Measurements from ENCODE around the gene PRSS50.

The PRSS50 gene

GRCh38 chr3:46690798-46691197, 26.9 kb downstream of the PRSS50 start:
- DNase-seq: no peak

GRCh38 chr3:46685446-46685845, 32.2 kb downstream of the PRSS50 start:
- DNase-seq: no peak

GRCh38 chr3:46684891-46685290, 32.8 kb downstream of the PRSS50 start:
- DNase-seq: no peak

- no peak for DNase-seq
Observed at GRCh38 chr3:46682974-46683373, 34.7 kb downstream of the PRSS50 start.

GRCh38 chr3:46681856-46682540, 35.7 kb downstream of the PRSS50 start:
- DNase-seq: no peak

- no peak for DNase-seq
Observed at GRCh38 chr3:46681387-46681786, 36.3 kb downstream of the PRSS50 start.

GRCh38 chr3:46680298-46680826, 37.3 kb downstream of the PRSS50 start:
- no peak for DNase-seq

- no peak for DNase-seq
Observed at GRCh38 chr3:46679681-46680080, 38.0 kb downstream of the PRSS50 start.

- no peak for DNase-seq
Observed at GRCh38 chr3:46678280-46678679, 39.4 kb downstream of the PRSS50 start.

- no peak for DNase-seq
Observed at GRCh38 chr3:46677411-46677726, 40.3 kb downstream of the PRSS50 start.

- DNase-seq: no peak
Observed at GRCh38 chr3:46676601-46677410, 40.9 kb downstream of the PRSS50 start.

- no peak for DNase-seq
Observed at GRCh38 chr3:46675843-46676567, 41.7 kb downstream of the PRSS50 start.

- no peak for DNase-seq
Observed at GRCh38 chr3:46675426-46675825, 42.2 kb downstream of the PRSS50 start.

- no peak for DNase-seq
Observed at GRCh38 chr3:46674031-46674845, 43.4 kb downstream of the PRSS50 start.

- DNase-seq: no peak
Observed at GRCh38 chr3:46673151-46674030, 44.3 kb downstream of the PRSS50 start.

GRCh38 chr3:46672349-46672695, 45.3 kb downstream of the PRSS50 start:
- DNase-seq: no peak

- DNase-seq: no peak
Observed at GRCh38 chr3:46671541-46672348, 45.9 kb downstream of the PRSS50 start.

GRCh38 chr3:46670891-46671427, 46.7 kb downstream of the PRSS50 start:
- DNase-seq: no peak

GRCh38 chr3:46670000-46670890, 47.4 kb downstream of the PRSS50 start:
- no peak for DNase-seq
